ENCODE results near the gene SDHB. TPM values are rescaled to one million over a fixed set of nuclear protein-coding genes. Genes with fewer than 3 reads are reported as not detected.

Gene SDHB
- total and polyA plus RNA-seq, 4 donors = 55.1 to 130 (median 71.7) TPM

DNA sequence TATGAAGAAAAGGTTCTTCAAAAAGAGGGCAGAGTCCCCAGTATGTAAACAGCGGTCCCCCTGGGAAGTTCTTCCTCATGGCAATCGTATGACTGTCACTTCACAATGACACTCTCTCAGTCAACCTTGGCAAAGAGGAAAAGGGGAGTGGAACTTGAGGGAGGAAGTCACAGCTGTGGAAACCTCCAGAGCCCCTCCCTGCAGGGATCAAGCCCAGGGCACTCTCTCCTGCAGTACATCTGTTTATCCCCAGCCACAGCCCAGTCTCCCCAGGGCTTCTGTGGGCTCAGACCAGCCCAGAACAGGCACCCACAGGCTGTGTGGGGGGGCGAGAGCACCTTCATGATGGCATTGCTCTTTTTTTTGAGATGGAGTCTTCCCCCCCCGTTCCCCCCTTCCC lies 44.1 kb downstream of the SDHB start:
- intact Hi-C loops (cut with DNase I) = loop anchor here in 1 of 2 donors (5.0 kb wide), 1 partner anchor 42 kb away; no protein-coding TSS in a partner anchor
- H3K4me1 ChIP-seq (ENCODE audit: control insufficient read depth in 1 of 2, insufficient read depth in 2 of 2, low read length in 2 of 2) = no peaks in the 10 kb centered on the region
- no peak for ATAC-seq (ENCODE audit: low FRiP score)
- DNase-seq = peak in 1 of 2 donors; percentile 35
- no peaks in the 10 kb centered on the region for H3K9me3 ChIP-seq (ENCODE audit: control insufficient read depth, low read length)
- WGBS, 2 donors = 57 to 81% methylated on average over 4 of the region's 4 CpGs
- H3K36me3 ChIP-seq (ENCODE audit: control insufficient read depth in 1 of 2, insufficient read depth in 2 of 2, low read length in 1 of 2) = no peaks in the 10 kb centered on the region
- no peaks in the 10 kb centered on the region for H3K27me3 ChIP-seq (ENCODE audit: control insufficient read depth in 1 of 2, insufficient read depth in 2 of 2, low read length in 1 of 2)
- H3K4me3 ChIP-seq (ENCODE audit: low read length in 2 of 2) = no peak overlapping the region
- H3K27ac ChIP-seq (ENCODE audit: low read depth in 1 of 2, low read length in 2 of 2) = no peak overlapping the region

DNA sequence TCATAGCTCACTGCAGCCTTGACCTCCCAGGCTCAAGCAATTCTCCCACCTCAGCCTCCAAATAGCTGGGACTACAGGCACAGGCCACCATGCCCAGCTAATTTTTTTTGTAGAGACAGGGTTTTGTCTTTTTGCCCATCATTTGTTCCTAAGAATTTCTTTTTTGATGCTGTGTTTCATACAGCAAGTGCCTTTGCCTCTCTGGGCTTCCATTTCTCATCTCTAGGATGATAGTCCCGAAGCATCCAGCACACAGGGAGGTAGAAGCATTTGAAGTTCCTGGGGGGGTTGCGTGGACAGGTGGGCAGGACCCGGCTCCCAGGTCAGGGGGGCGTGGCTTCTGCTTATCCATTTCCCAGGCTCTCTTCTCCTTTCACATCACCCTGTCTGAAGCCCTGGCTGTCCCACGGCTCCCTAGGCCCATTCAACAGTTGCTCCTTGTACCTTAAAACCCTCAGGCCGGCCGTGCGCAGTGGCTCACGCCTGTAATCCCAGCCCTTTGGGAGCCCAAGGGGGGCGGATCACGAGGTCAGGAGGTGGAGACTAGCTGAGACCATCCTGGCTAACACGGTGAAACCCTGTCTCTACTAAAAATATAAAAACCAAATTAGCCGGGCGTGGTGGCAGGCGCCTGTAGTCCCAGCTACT lies 45.5 kb downstream of the SDHB start:
- intact Hi-C loops (cut with DNase I) = no loop called here
- no peak for ATAC-seq (ENCODE audit: low FRiP score)
- Histone ChIP-seq H3K36me3 (ENCODE audit: control insufficient read depth in 1 of 2, insufficient read depth in 2 of 2, low read length in 1 of 2) (peaks cover 0 to 5% of the 10 kb centered on the region in 2 donors), H3K4me1 (ENCODE audit: control insufficient read depth in 1 of 2, insufficient read depth in 2 of 2, low read length in 2 of 2) (no peaks in the 10 kb centered on the region), H3K27me3 (ENCODE audit: control insufficient read depth in 1 of 2, insufficient read depth in 2 of 2, low read length in 1 of 2) (no peaks in the 10 kb centered on the region), H3K27ac (ENCODE audit: low read depth in 1 of 2, low read length in 2 of 2) (no peak overlapping the region), H3K9me3 (ENCODE audit: control insufficient read depth, low read length) (no peaks in the 10 kb centered on the region), H3K4me3 (ENCODE audit: low read length in 2 of 2) (no peak overlapping the region)
- peak in 1 of 2 donors; percentile 37 for DNase-seq
- 92 to 94% methylated on average over 15 of the region's 15 CpGs for WGBS, 2 donors

DNA sequence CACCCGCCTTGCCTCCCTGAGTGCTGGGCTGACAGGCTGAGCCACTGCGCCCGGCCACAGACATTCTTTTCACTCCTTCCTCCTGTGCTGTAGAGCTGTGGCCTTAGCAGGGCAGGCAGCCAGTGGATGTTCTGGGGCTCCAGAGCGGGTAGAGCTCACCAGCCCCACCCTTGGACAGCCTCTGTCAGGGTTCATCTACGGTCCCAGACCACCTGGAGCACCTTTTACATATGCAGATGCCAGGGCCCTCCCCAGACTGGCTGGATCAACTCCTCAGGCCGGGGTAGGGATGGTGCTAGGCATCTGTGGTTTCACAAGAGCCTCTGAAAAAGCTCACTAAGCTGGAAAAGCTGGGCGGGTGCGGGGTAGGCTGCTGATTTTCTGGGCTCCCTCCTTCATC lies 46.7 kb downstream of the SDHB start:
- no peak overlapping the region for H3K4me3 ChIP-seq (ENCODE audit: low read length in 2 of 2)
- intact Hi-C loops (cut with DNase I) = no loop called here
- H3K27me3 ChIP-seq (ENCODE audit: control insufficient read depth in 1 of 2, insufficient read depth in 2 of 2, low read length in 1 of 2) = no peaks in the 10 kb centered on the region
- H3K27ac ChIP-seq (ENCODE audit: low read depth in 1 of 2, low read length in 2 of 2) = no peak overlapping the region
- no peak for ATAC-seq (ENCODE audit: low FRiP score)
- WGBS, 2 donors = 90 to 93% methylated on average over 8 of the region's 8 CpGs
- DNase-seq = peak in 1 of 2 donors; percentile 64
- H3K4me1 ChIP-seq (ENCODE audit: control insufficient read depth in 1 of 2, insufficient read depth in 2 of 2, low read length in 2 of 2) = no peaks in the 10 kb centered on the region
- no peaks in the 10 kb centered on the region for H3K9me3 ChIP-seq (ENCODE audit: control insufficient read depth, low read length)
- H3K36me3 ChIP-seq (ENCODE audit: control insufficient read depth in 1 of 2, insufficient read depth in 2 of 2, low read length in 1 of 2) = peaks cover 0 to 8% of the 10 kb centered on the region in 2 donors

DNA sequence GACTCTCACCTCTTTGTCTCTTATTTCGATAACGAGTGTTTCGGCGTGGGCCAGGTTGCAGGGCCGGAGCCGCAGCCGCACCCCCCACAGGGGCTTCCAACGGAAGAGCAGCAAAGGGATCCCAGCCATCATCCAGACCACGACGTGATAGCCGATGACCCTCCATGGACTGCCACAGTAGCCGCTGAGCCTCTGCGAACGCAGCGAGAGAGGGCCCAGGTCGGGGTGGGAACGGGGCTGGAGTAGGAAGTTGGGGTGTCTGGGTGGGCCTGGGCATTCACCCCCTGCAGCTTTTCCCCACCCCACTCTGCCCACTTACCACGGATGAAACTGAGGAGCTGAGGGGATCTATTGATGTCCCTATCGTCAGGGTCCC lies 48.5 kb downstream of the SDHB start:
- Histone ChIP-seq H3K9me3 (ENCODE audit: control insufficient read depth, low read length) (no peaks in the 10 kb centered on the region), H3K4me3 (ENCODE audit: low read length in 2 of 2) (no peak overlapping the region), H3K36me3 (ENCODE audit: control insufficient read depth in 1 of 2, insufficient read depth in 2 of 2, low read length in 1 of 2) (peaks cover 0 to 12% of the 10 kb centered on the region in 2 donors), H3K27me3 (ENCODE audit: control insufficient read depth in 1 of 2, insufficient read depth in 2 of 2, low read length in 1 of 2) (no peaks in the 10 kb centered on the region), H3K27ac (ENCODE audit: low read depth in 1 of 2, low read length in 2 of 2) (no peak overlapping the region), H3K4me1 (ENCODE audit: control insufficient read depth in 1 of 2, insufficient read depth in 2 of 2, low read length in 2 of 2) (no peaks in the 10 kb centered on the region)
- no peak for ATAC-seq (ENCODE audit: low FRiP score)
- DNase-seq = no peak
- intact Hi-C loops (cut with DNase I) = no loop called here
- WGBS, 2 donors = 93 to 94% methylated on average over 19 of the region's 19 CpGs

DNA sequence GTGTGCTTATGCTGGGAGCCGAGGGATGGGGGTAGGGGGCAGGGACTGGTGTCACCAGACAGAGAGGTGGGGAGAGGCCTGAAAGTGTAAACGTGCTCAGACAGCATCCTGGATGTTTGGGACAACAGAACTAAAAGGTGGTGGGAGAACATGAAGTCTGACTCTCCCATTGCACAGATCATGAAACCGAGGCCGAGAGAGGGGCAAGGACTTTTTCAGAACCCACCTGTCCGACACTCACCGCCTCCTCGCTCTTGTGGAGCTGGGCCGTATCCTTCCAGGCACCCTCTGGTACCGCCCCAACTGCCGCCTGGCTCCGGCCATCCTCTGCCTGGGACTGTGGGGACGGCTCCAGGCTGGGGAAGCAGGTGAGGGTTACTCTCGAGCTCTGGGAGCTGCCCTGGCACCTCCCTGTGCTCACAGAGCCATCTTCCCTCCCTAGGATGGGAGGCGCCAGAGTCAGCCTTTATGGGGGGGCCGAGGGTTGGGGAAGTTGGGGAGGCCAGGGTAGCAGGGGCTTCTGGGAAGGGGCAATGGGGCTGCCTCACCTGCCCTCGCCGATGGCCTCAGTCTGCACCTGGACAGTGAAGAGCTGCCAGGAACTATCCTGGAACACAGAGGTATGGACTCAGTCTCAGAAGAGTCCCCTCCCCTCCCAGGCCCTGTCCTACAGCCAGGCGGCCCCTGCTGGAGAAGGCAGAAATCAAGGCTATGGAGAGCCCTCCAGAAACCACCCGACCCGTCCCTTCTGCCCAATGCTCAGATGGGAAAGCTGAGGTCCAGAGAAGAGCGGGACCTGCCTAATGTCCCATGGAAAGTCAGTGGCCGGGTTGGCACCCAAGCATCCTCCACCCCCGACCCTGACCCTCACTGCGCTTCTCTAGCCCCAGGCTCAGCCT lies 49.1 kb downstream of the SDHB start:
- 90 to 91% methylated on average over 23 to 24 of the region's 24 CpGs for WGBS, 2 donors
- DNase-seq = no peak
- no peak for ATAC-seq (ENCODE audit: low FRiP score)
- Histone ChIP-seq H3K27ac (ENCODE audit: low read depth in 1 of 2, low read length in 2 of 2) (no peak overlapping the region), H3K36me3 (ENCODE audit: control insufficient read depth in 1 of 2, insufficient read depth in 2 of 2, low read length in 1 of 2) (peaks cover 0 to 12% of the 10 kb centered on the region in 2 donors), H3K27me3 (ENCODE audit: control insufficient read depth in 1 of 2, insufficient read depth in 2 of 2, low read length in 1 of 2) (no peaks in the 10 kb centered on the region), H3K4me3 (ENCODE audit: low read length in 2 of 2) (no peak overlapping the region), H3K9me3 (ENCODE audit: control insufficient read depth, low read length) (no peaks in the 10 kb centered on the region), H3K4me1 (ENCODE audit: control insufficient read depth in 1 of 2, insufficient read depth in 2 of 2, low read length in 2 of 2) (no peaks in the 10 kb centered on the region)
- intact Hi-C loops (cut with DNase I) = no loop called here

DNA sequence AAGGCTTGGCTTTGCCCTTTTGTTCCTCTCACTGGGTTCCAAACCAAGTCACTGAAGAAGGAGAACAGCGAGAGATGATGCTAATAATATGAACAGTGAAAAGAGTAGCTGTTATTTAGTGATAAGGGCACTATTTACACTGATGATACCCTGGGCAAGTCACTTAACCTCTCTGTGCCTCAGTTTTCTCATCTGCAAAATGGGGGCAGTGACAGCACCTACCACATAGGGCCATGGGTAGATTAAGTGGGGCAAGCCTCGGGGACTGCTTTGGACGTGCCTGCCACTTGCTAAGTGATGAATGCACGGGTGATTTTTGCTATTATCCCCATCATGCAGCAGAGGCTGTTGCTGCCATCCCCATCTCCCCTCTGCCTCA lies 51.3 kb downstream of the SDHB start:
- Histone ChIP-seq H3K4me3 (ENCODE audit: low read length in 2 of 2) (no peak overlapping the region), H3K36me3 (ENCODE audit: control insufficient read depth in 1 of 2, insufficient read depth in 2 of 2, low read length in 1 of 2) (peaks cover 0 to 12% of the 10 kb centered on the region in 2 donors), H3K4me1 (ENCODE audit: control insufficient read depth in 1 of 2, insufficient read depth in 2 of 2, low read length in 2 of 2) (no peaks in the 10 kb centered on the region), H3K9me3 (ENCODE audit: control insufficient read depth, low read length) (no peaks in the 10 kb centered on the region), H3K27me3 (ENCODE audit: control insufficient read depth in 1 of 2, insufficient read depth in 2 of 2, low read length in 1 of 2) (no peaks in the 10 kb centered on the region), H3K27ac (ENCODE audit: low read depth in 1 of 2, low read length in 2 of 2) (no peak overlapping the region)
- no peak for DNase-seq
- intact Hi-C loops (cut with DNase I) = no loop called here
- no peak for ATAC-seq (ENCODE audit: low FRiP score)
- WGBS, 2 donors = 89 to 93% methylated on average over 4 of the region's 4 CpGs

DNA sequence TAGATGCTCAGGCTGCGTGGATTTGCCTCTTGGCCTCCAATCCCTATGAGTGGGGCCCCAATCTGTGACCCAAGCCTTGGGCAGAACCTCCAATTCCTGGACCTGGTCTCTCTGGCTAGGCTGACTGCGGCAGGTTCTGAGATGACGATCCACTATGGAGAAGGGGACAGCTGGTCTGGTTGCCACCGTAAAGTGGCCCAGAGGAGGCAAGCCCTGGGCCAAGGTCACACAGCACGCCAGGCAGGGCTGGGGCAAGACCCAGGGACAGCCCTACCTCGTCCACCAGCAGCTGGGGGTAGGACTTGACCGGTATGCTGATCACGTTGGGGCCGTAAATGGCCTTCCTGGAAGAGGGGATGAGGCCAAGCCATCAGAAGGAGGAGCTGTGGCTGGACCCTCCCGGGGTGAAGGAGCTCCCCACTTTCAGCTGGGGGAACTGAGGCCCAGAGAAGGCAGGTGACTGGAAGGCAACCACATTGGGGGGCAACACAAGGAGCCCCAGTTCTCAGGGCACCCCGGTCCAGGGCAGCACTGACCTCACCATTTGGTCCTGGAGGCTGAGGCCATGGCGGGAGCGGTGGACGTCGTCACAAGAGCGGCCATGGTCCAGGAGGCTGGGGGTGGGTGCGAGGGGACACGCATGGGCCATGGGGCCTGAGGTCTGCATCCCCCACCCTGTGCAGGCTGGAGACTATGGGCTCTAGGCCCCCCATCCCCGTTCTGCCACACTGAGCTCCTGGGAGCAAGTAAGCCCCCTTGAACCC lies 51.9 kb downstream of the SDHB start:
- no peak overlapping the region for H3K4me3 ChIP-seq (ENCODE audit: low read length in 2 of 2)
- 93 to 95% methylated on average over 19 of the region's 19 CpGs for WGBS, 2 donors
- peaks cover 0 to 12% of the 10 kb centered on the region in 2 donors for H3K36me3 ChIP-seq (ENCODE audit: control insufficient read depth in 1 of 2, insufficient read depth in 2 of 2, low read length in 1 of 2)
- H3K27ac ChIP-seq (ENCODE audit: low read depth in 1 of 2, low read length in 2 of 2) = no peak overlapping the region
- H3K27me3 ChIP-seq (ENCODE audit: control insufficient read depth in 1 of 2, insufficient read depth in 2 of 2, low read length in 1 of 2) = no peaks in the 10 kb centered on the region
- no peaks in the 10 kb centered on the region for H3K9me3 ChIP-seq (ENCODE audit: control insufficient read depth, low read length)
- intact Hi-C loops (cut with DNase I) = no loop called here
- no peak for DNase-seq
- ATAC-seq (ENCODE audit: low FRiP score) = no peak
- H3K4me1 ChIP-seq (ENCODE audit: control insufficient read depth in 1 of 2, insufficient read depth in 2 of 2, low read length in 2 of 2) = no peaks in the 10 kb centered on the region

DNA sequence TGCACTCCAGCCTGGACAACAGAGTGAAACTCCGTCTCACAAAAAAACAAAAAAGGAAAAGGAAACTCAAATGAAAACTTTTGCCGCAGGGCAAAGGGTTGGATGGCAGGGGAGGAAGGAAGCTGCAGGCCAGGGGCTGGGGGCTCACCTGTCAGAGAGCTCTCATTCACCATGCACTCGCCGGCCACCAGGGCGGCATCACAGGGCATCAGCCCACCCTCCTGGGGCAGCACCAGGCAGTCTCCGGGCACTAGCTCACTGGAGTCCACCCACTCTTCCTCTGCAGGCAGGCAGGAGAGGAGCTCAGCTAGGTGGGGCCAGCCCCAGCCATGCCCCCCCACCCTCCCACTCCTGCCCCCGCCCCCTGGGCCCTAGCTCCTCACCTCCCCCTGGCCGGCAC lies 54.0 kb downstream of the SDHB start:
- Histone ChIP-seq H3K27ac (ENCODE audit: low read depth in 1 of 2, low read length in 2 of 2) (no peak overlapping the region), H3K9me3 (ENCODE audit: control insufficient read depth, low read length) (no peaks in the 10 kb centered on the region), H3K36me3 (ENCODE audit: control insufficient read depth in 1 of 2, insufficient read depth in 2 of 2, low read length in 1 of 2) (peaks cover 0 to 12% of the 10 kb centered on the region in 2 donors), H3K27me3 (ENCODE audit: control insufficient read depth in 1 of 2, insufficient read depth in 2 of 2, low read length in 1 of 2) (no peaks in the 10 kb centered on the region), H3K4me1 (ENCODE audit: control insufficient read depth in 1 of 2, insufficient read depth in 2 of 2, low read length in 2 of 2) (no peaks in the 10 kb centered on the region), H3K4me3 (ENCODE audit: low read length in 2 of 2) (no peak overlapping the region)
- no peak for ATAC-seq (ENCODE audit: low FRiP score)
- intact Hi-C loops (cut with DNase I) = no loop called here
- 84 to 92% methylated on average over 6 to 8 of the region's 8 CpGs for WGBS, 2 donors
- DNase-seq = no peak
